Loucy (cell line): ENCODE data around the gene PRR15.

Experiments used
- H2AFZ ChIP-seq: fragments of 200-600 bp; sonication (generic); 2 replicates; pipeline ENCODE4 v1.6.0; 2016; ENCODE audit warnings: antibody characterized with exemption, mild to moderate bottlenecking, low read length, moderate library complexity
- H3F3A ChIP-seq: fragments of 200-600 bp; 2 replicates; pipeline ENCODE4 v1.6.0; 2016; ENCODE audit warnings: antibody characterized with exemption, low read depth, mild to moderate bottlenecking
- H3K27me3 ChIP-seq: fragments of 200-600 bp; sonication (generic); 2 replicates; pipeline ENCODE4 v1.6.1; 2014; ENCODE audit warnings: low read length, mild to moderate bottlenecking; ENCODE audit not compliant: insufficient read depth, poor library complexity, severe bottlenecking
- H3K36me3 ChIP-seq: fragments of 200-600 bp; sonication (generic); 2 replicates; pipeline ENCODE4 v1.6.1; 2016; ENCODE audit warnings: low read length; ENCODE audit not compliant: insufficient read depth
- H3K4me1 ChIP-seq: fragments of 200-600 bp; sonication (generic); 2 replicates; pipeline ENCODE4 v1.5.1; 2014; ENCODE audit warnings: low read length, mild to moderate bottlenecking; ENCODE audit not compliant: insufficient read depth, poor library complexity, severe bottlenecking
- H3K4me2 ChIP-seq: fragments of 200-600 bp; sonication (generic); 2 replicates; pipeline ENCODE4 v1.6.0; 2014; ENCODE audit warnings: antibody characterized with exemption, low read length, low read depth, mild to moderate bottlenecking; ENCODE audit not compliant: poor library complexity, severe bottlenecking
- H3K4me3 ChIP-seq: fragments of 200-600 bp; sonication (generic); 2 replicates; pipeline ENCODE4 v1.5.1; 2014; ENCODE audit warnings: low read length, mild to moderate bottlenecking, mixed read lengths; ENCODE audit not compliant: poor library complexity, severe bottlenecking
- H3K79me2 ChIP-seq: fragments of 200-600 bp; sonication (generic); 2 replicates; pipeline ENCODE4 v1.6.1; 2014; ENCODE audit warnings: low read length; ENCODE audit not compliant: insufficient read depth
- H3K9ac ChIP-seq: fragments of 200-600 bp; sonication (generic); 2 replicates; pipeline ENCODE4 v1.6.0; 2014; ENCODE audit warnings: mild to moderate bottlenecking, low read depth, low read length, moderate library complexity; ENCODE audit not compliant: poor library complexity, severe bottlenecking
- H3K9me2 ChIP-seq: fragments of 200-600 bp; sonication (generic); replicated peaks from 2 replicates; pipeline ENCODE4 v1.6.1; 2016; ENCODE audit warnings: low read depth, low read length, mixed read lengths
- H3K9me3 ChIP-seq: fragments of 200-600 bp; sonication (generic); 2 replicates; pipeline ENCODE4 v1.6.1; 2014; ENCODE audit warnings: mild to moderate bottlenecking, antibody characterized with exemption, low read length, low read depth; ENCODE audit not compliant: insufficient read depth
- H4K20me1 ChIP-seq: fragments of 200-600 bp; sonication (generic); 2 replicates; pipeline ENCODE4 v1.6.0; 2014; ENCODE audit warnings: antibody characterized with exemption, low read length, mild to moderate bottlenecking; ENCODE audit not compliant: insufficient read depth, poor library complexity, severe bottlenecking
- EZH2phosphoT487 ChIP-seq: fragments of 200-600 bp; IDR thresholded peaks from 2 replicates; pipeline ENCODE4 v1.6.1; 2018; ENCODE audit warnings: antibody characterized with exemption, mild to moderate bottlenecking, moderate library complexity, borderline replicate concordance
- TF ChIP-seq, protein P1 (sequence below): fragments of 200-600 bp; sonication (generic); conservative IDR thresholded peaks from 2 replicates; pipeline ENCODE4 v1.5.1; 2014; ENCODE audit warnings: mild to moderate bottlenecking, antibody characterized with exemption, low read length

Gene PRR15

GRCh38 chr7:29572558-29572957 is 8.9 kb downstream of the PRR15 start:
- H3K9me2 ChIP-seq, result no peaks in the 10 kb centered on the region
- no peak overlapping the region for H3K4me2 ChIP-seq
- H3K27me3 ChIP-seq, result no peaks in the 10 kb centered on the region
- H3K79me2 ChIP-seq, result no peaks in the 10 kb centered on the region
- H3K4me1 ChIP-seq, result no peaks in the 10 kb centered on the region
- H3K9ac ChIP-seq, result no peak overlapping the region
- H3K9me3 ChIP-seq, result no peaks in the 10 kb centered on the region; the same call in 1 of the 2 replicates
- no peaks in the 10 kb centered on the region for H4K20me1 ChIP-seq
- H3K4me3 ChIP-seq, result no peak overlapping the region
- TF ChIP-seq EZH2phosphoT487, result no peak
- TF ChIP-seq, protein P1, sequence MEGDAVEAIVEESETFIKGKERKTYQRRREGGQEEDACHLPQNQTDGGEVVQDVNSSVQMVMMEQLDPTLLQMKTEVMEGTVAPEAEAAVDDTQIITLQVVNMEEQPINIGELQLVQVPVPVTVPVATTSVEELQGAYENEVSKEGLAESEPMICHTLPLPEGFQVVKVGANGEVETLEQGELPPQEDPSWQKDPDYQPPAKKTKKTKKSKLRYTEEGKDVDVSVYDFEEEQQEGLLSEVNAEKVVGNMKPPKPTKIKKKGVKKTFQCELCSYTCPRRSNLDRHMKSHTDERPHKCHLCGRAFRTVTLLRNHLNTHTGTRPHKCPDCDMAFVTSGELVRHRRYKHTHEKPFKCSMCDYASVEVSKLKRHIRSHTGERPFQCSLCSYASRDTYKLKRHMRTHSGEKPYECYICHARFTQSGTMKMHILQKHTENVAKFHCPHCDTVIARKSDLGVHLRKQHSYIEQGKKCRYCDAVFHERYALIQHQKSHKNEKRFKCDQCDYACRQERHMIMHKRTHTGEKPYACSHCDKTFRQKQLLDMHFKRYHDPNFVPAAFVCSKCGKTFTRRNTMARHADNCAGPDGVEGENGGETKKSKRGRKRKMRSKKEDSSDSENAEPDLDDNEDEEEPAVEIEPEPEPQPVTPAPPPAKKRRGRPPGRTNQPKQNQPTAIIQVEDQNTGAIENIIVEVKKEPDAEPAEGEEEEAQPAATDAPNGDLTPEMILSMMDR, result no peak
- no peaks in the 10 kb centered on the region for H3F3A ChIP-seq
- H2AFZ ChIP-seq, result no peak overlapping the region
- H3K36me3 ChIP-seq, result no peaks in the 10 kb centered on the region

- no peaks in the 10 kb centered on the region for H4K20me1 ChIP-seq
- H3K9me3 ChIP-seq, result peaks cover 3% of the 10 kb centered on the region; the same call in 1 of the 2 replicates
- H3K27me3 ChIP-seq, result no peaks in the 10 kb centered on the region
- no peaks in the 10 kb centered on the region for H3K36me3 ChIP-seq
- no peak overlapping the region for H3K4me3 ChIP-seq
- no peaks in the 10 kb centered on the region for H3K79me2 ChIP-seq
- H3K4me2 ChIP-seq, result no peak overlapping the region
- H2AFZ ChIP-seq, result no peak overlapping the region
- no peak for TF ChIP-seq EZH2phosphoT487
- TF ChIP-seq, protein P1, result no peak
- H3F3A ChIP-seq, result no peaks in the 10 kb centered on the region
- no peak overlapping the region for H3K9ac ChIP-seq
- H3K9me2 ChIP-seq, result no peaks in the 10 kb centered on the region
- H3K4me1 ChIP-seq, result no peaks in the 10 kb centered on the region
These were observed 9.9 kb downstream of the PRR15 start for GRCh38 chr7:29573567-29573966.

- Histone ChIP-seq H3K79me2 (no peaks in the 10 kb centered on the region), H3K9me2 (no peaks in the 10 kb centered on the region), H4K20me1 (no peaks in the 10 kb centered on the region), H3K4me3 (no peak overlapping the region), H3K9ac (no peak overlapping the region), H3K4me2 (no peak overlapping the region), H3K36me3 (no peaks in the 10 kb centered on the region), H3K4me1 (no peaks in the 10 kb centered on the region), H3F3A (no peaks in the 10 kb centered on the region), H3K27me3 (no peaks in the 10 kb centered on the region), H3K9me3 (peaks cover 3% of the 10 kb centered on the region; the same call in 1 of the 2 replicates), H2AFZ (no peak overlapping the region)
- TF ChIP-seq, protein P1, result no peak
- no peak for TF ChIP-seq EZH2phosphoT487
These were observed 11.0 kb downstream of the PRR15 start for GRCh38 chr7:29574659-29575058.
